Measurements from ENCODE around the gene VWA3A.

- no peak for TF ChIP-seq CTCF (IDR thresholded peaks at IDR 0.05)
- TF ChIP-seq EP300 (IDR thresholded peaks at IDR 0.05): no peak
- no peak for TF ChIP-seq POLR2A (IDR thresholded peaks at IDR 0.05)
Observed at GRCh38 chr16:22130528-22130927, 38.2 kb downstream of the VWA3A start.
